CD14-positive monocyte (primary cell): Measurements from ENCODE around the gene RTP1. TPM values are rescaled to one million over a fixed set of nuclear protein-coding genes. Genes with fewer than 3 reads are reported as not detected.

Source experiments
- DNase-seq, 3 donors: peaks; one replicate each; pipeline ENCODE4 v3.0.0-alpha.2; 2011 to 2022
- H2AFZ ChIP-seq: 2 replicates; pipeline ENCODE4 v1.6.0; 2012; ENCODE audit warnings: mild to moderate bottlenecking, low read depth, low read length, inconsistent platforms; ENCODE audit not compliant: insufficient read depth, poor library complexity, severe bottlenecking
- H3K27ac ChIP-seq, 2 donors: 1 replicate in 1 of 2; 2 replicates in 1 of 2; pipeline ENCODE4 v1.5.1; 2012 to 2013; ENCODE audit warnings: low read length in 2 of 2, control low read depth in 1 of 2, inconsistent platforms in 1 of 2, low read depth in 1 of 2, mild to moderate bottlenecking in 1 of 2
- H3K27me3 ChIP-seq, 2 donors: one replicate each; pipeline versions ENCODE4 v1.6.0 to v1.6.1; 2011 to 2013; ENCODE audit warnings: low read length in 2 of 2; ENCODE audit not compliant: control insufficient read depth in 2 of 2, insufficient read depth in 2 of 2
- H3K36me3 ChIP-seq, 2 donors: replicated peaks in 1 of 2; 1 replicate in 1 of 2; 2 replicates in 1 of 2; pipeline versions ENCODE4 v1.5.1 to v1.6.1; 2012 to 2013; ENCODE audit warnings: low read length in 2 of 2, control low read depth in 1 of 2, inconsistent platforms in 1 of 2, mild to moderate bottlenecking in 1 of 2; ENCODE audit not compliant: insufficient read depth in 2 of 2, control insufficient read depth in 1 of 2
- H3K4me1 ChIP-seq, 2 donors: 1 replicate in 1 of 2; 2 replicates in 1 of 2; pipeline versions ENCODE4 v1.5.1 to v1.6.1; 2012 to 2013; ENCODE audit warnings: low read length in 2 of 2, control low read depth in 1 of 2, inconsistent platforms in 1 of 2, mild to moderate bottlenecking in 1 of 2, moderate library complexity in 1 of 2; ENCODE audit not compliant: insufficient read depth in 2 of 2, control insufficient read depth in 1 of 2
- H3K4me2 ChIP-seq: replicated peaks from 2 replicates; pipeline ENCODE3; 2012; ENCODE audit warnings: low read length, moderate library complexity, mild to moderate bottlenecking; ENCODE audit not compliant: poor library complexity, severe bottlenecking; ENCODE audit errors: extremely low read depth
- H3K4me3 ChIP-seq, 3 experiments: fragments of 200-600 bp in 1 of 3; sonication (generic) in 1 of 3; replicated peaks in 1 of 3; 1 replicate in 2 of 3; 2 replicates in 1 of 3; pipeline ENCODE4 v1.5.1; 2011 to 2013; ENCODE audit warnings: low read length in 3 of 3, mild to moderate bottlenecking in 3 of 3, control low read depth in 2 of 3, low read depth in 2 of 3, inconsistent platforms in 1 of 3, moderate library complexity in 1 of 3
- H3K79me2 ChIP-seq: 2 replicates; pipeline ENCODE4 v1.6.0; 2012; ENCODE audit warnings: mild to moderate bottlenecking, control low read depth, inconsistent platforms, low read length, moderate library complexity; ENCODE audit not compliant: insufficient read depth
- H3K9ac ChIP-seq: 2 replicates; pipeline ENCODE4 v1.6.0; 2017; ENCODE audit warnings: low read length, mild to moderate bottlenecking; ENCODE audit not compliant: insufficient read depth, poor library complexity, severe bottlenecking
- H3K9me3 ChIP-seq, 2 donors: replicated peaks in 1 of 2; 1 replicate in 1 of 2; 2 replicates in 1 of 2; pipeline versions ENCODE4 v1.5.1 to v1.6.1; 2012 to 2013; ENCODE audit warnings: low read length in 2 of 2, control low read depth in 1 of 2; ENCODE audit not compliant: control insufficient read depth in 1 of 2, insufficient read depth in 1 of 2
- H4K20me1 ChIP-seq: 2 replicates; pipeline ENCODE4 v1.6.0; 2012; ENCODE audit warnings: mild to moderate bottlenecking, low read length, control low read depth, moderate library complexity; ENCODE audit not compliant: insufficient read depth
- H3K27ac Mint-ChIP-seq, 7 donors: one replicate each; pipeline ENCODE4 v1.8.0; 2020; ENCODE audit warnings: mild to moderate bottlenecking in 7 of 7, mixed read lengths in 7 of 7, moderate library complexity in 6 of 7, inconsistent platforms in 2 of 7
- H3K27me3 Mint-ChIP-seq, 3 donors: one replicate each; pipeline ENCODE4 v1.8.0; 2021 to 2022; ENCODE audit warnings: low read depth in 3 of 3, mild to moderate bottlenecking in 3 of 3, mixed read lengths in 3 of 3, moderate library complexity in 3 of 3, inconsistent platforms in 1 of 3
- H3K36me3 Mint-ChIP-seq, 2 donors: one replicate each; pipeline ENCODE4 v1.8.0; 2020; ENCODE audit warnings: mixed read lengths in 2 of 2, inconsistent platforms in 1 of 2, mild to moderate bottlenecking in 1 of 2
- H3K4me1 Mint-ChIP-seq: one replicate; pipeline ENCODE4 v1.8.0; 2020; ENCODE audit warnings: mild to moderate bottlenecking, mixed read lengths
- H3K4me3 Mint-ChIP-seq, 2 donors: one replicate each; pipeline ENCODE4 v1.8.0; 2020; ENCODE audit warnings: mild to moderate bottlenecking in 2 of 2, mixed read lengths in 2 of 2, moderate library complexity in 1 of 2
- H3K9me3 Mint-ChIP-seq, 7 donors: one replicate each; pipeline ENCODE4 v1.8.0; 2020 to 2022; ENCODE audit warnings: mixed read lengths in 7 of 7, mild to moderate bottlenecking in 6 of 7, moderate library complexity in 6 of 7, inconsistent platforms in 2 of 7
- whole genome bisulfite sequencing: methylation state at CpG from one replicate; pipeline ENCODE4 v1.1.5; 2013; ENCODE audit warnings: missing lambda C conversion rate; ENCODE audit not compliant: insufficient coverage; 5-methylcytosine and 5-hydroxymethylcytosine counted together
- intact Hi-C, 2 donors: fragments of 100-400 bp; cut with micrococcal nuclease; formaldehyde crosslinking; loops; one replicate each; pipeline versions ENCODE4 v1.15.0 to v1.15.1; 2023
- polyA plus RNA-seq, 3 donors: library from polyadenylated mRNA; depleted of rRNA in 1 of 3; unstranded in 2 of 3; stranded (reverse) in 1 of 3; fragments of 300-500 nt in 2 of 3; fragments of >200 nt in 1 of 3; fragmentation: Illumina TruSeq in 2 of 3; gene quantifications; 1 replicate in 2 of 3; 2 replicates in 1 of 3; pipeline ENCODE4 v1.2.3, GENCODE V29; 2012 to 2021
- TF ChIP-seq, protein P1 (sequence below): fragments of 200-600 bp; IDR thresholded peaks from one replicate; pipeline ENCODE4 v1.8.0; 2022; ENCODE audit warnings: antibody characterized with exemption, mild to moderate bottlenecking

The RTP1 gene
- polyA plus RNA-seq, 3 donors, result not detected

DNA sequence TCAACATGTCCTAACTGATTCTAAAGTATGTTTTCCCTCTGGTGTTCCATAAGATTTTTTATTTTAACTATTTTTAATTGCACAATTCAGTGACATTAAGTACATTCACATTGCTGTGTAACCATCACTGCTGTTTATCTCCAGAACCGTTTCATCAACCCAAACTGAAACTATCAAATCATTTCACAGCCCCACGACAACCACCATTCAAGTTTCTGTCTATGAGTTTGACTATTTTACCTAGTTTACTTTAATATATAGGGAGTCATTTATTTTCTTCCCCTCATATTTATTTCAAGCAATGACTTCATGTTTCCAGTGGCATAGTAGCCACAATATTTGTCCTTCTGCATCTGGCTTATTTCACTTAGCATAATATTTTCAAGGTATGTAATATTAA is 8.4 kb downstream of the RTP1 start:
- H3K4me2 ChIP-seq, result no peak overlapping the region
- H3K4me3 ChIP-seq, result no peak overlapping the region
- H2AFZ ChIP-seq, result no peak overlapping the region
- no peak for DNase-seq
- Mint-ChIP-seq H3K4me1 (peaks cover 4% of the 10 kb centered on the region), H3K27ac (no peak overlapping the region), H3K27me3 (peaks cover 2 to 10% (median 6%) of the 10 kb centered on the region in 3 donors), H3K4me3 (no peak overlapping the region), H3K36me3 (no peaks in the 10 kb centered on the region), H3K9me3 (peaks cover 0 to under 1% (median 0%) of the 10 kb centered on the region in 7 donors)
- intact Hi-C loops, result no loop called here
- H3K4me1 ChIP-seq, result no peaks in the 10 kb centered on the region
- no peaks in the 10 kb centered on the region for H4K20me1 ChIP-seq
- TF ChIP-seq, protein P1, sequence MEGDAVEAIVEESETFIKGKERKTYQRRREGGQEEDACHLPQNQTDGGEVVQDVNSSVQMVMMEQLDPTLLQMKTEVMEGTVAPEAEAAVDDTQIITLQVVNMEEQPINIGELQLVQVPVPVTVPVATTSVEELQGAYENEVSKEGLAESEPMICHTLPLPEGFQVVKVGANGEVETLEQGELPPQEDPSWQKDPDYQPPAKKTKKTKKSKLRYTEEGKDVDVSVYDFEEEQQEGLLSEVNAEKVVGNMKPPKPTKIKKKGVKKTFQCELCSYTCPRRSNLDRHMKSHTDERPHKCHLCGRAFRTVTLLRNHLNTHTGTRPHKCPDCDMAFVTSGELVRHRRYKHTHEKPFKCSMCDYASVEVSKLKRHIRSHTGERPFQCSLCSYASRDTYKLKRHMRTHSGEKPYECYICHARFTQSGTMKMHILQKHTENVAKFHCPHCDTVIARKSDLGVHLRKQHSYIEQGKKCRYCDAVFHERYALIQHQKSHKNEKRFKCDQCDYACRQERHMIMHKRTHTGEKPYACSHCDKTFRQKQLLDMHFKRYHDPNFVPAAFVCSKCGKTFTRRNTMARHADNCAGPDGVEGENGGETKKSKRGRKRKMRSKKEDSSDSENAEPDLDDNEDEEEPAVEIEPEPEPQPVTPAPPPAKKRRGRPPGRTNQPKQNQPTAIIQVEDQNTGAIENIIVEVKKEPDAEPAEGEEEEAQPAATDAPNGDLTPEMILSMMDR, result no peak
- H3K36me3 ChIP-seq, result no peaks in the 10 kb centered on the region
- no peaks in the 10 kb centered on the region for H3K27me3 ChIP-seq
- WGBS, result no CpG with 5 or more reads among the region's 2 CpGs
- no peaks in the 10 kb centered on the region for H3K9me3 ChIP-seq
- H3K79me2 ChIP-seq, result no peaks in the 10 kb centered on the region
- no peak overlapping the region for H3K27ac ChIP-seq
- H3K9ac ChIP-seq, result no peak overlapping the region

DNA sequence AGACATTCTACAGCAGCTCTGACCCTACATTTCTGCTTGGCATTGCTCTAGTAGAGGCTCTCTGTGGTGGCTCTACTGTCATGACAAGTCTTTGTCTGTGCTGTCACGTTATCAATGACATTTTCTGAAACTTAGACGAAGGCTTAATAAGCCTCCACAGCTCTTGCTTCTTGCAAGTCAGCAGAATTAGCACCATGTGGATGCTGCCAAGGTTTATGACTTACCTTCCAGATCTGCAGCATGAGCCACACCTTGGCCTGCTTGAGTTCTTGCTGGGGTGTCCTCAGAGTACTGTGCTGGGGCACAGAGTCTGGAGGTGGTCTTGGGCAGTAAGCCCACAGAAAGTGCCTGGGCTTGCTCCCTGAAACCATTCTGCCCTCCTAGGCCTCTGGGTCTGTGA is 9.8 kb downstream of the RTP1 start:
- H3K4me3 ChIP-seq, result no peak overlapping the region
- no peak overlapping the region for H2AFZ ChIP-seq
- DNase-seq, result no peak
- no peaks in the 10 kb centered on the region for H3K27me3 ChIP-seq
- WGBS, result 88% methylated on average over 2 of the region's 2 CpGs
- no peaks in the 10 kb centered on the region for H3K9me3 Mint-ChIP-seq
- no peaks in the 10 kb centered on the region for H3K4me1 ChIP-seq
- H3K9me3 ChIP-seq, result no peaks in the 10 kb centered on the region
- H3K4me3 Mint-ChIP-seq, result no peak overlapping the region
- peaks cover 4% of the 10 kb centered on the region for H3K4me1 Mint-ChIP-seq
- no peak overlapping the region for H3K27ac ChIP-seq
- TF ChIP-seq, protein P1, result no peak
- no peaks in the 10 kb centered on the region for H4K20me1 ChIP-seq
- intact Hi-C loops, result no loop called here
- H3K27me3 Mint-ChIP-seq, result peaks cover 2 to 7% (median 6%) of the 10 kb centered on the region in 3 donors
- no peaks in the 10 kb centered on the region for H3K79me2 ChIP-seq
- no peak overlapping the region for H3K9ac ChIP-seq
- H3K36me3 ChIP-seq, result no peaks in the 10 kb centered on the region
- no peak overlapping the region for H3K4me2 ChIP-seq
- no peak overlapping the region for H3K27ac Mint-ChIP-seq
- no peaks in the 10 kb centered on the region for H3K36me3 Mint-ChIP-seq
